ENCODE data around the gene RIMBP2. TPM values are rescaled to one million over a fixed set of nuclear protein-coding genes. Genes with fewer than 3 reads are reported as not detected.

RIMBP2 gene
- total RNA-seq, 1 donor from 2014 or later = not detected

DNA sequence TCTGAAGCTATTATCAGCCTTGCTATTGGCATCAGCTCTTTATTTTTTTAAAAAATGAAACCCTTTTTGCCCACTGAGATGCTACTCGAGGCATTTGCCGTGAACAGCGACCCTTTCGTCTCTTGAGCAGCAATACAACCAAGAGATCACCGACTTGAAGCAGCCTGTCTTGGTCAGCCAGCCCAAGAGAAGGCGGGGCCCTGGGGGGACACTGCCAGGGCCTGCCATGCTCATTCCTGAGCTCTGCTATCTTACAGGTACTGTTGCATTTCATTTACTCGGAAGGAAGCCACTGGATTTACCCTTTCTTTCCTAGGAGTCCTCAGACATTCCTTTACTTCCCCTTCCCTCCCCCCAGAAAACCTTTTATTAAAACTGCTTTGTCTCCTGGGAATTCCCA, 361.7 kb downstream of the RIMBP2 start:
- TF ChIP-seq, protein P1, sequence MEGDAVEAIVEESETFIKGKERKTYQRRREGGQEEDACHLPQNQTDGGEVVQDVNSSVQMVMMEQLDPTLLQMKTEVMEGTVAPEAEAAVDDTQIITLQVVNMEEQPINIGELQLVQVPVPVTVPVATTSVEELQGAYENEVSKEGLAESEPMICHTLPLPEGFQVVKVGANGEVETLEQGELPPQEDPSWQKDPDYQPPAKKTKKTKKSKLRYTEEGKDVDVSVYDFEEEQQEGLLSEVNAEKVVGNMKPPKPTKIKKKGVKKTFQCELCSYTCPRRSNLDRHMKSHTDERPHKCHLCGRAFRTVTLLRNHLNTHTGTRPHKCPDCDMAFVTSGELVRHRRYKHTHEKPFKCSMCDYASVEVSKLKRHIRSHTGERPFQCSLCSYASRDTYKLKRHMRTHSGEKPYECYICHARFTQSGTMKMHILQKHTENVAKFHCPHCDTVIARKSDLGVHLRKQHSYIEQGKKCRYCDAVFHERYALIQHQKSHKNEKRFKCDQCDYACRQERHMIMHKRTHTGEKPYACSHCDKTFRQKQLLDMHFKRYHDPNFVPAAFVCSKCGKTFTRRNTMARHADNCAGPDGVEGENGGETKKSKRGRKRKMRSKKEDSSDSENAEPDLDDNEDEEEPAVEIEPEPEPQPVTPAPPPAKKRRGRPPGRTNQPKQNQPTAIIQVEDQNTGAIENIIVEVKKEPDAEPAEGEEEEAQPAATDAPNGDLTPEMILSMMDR (IDR thresholded peaks at IDR 0.05; ENCODE audit: borderline replicate concordance) = no peak
- no peak overlapping the region for H3K27ac ChIP-seq (replicated peaks)
- no peaks in the 10 kb centered on the region for H3K4me1 ChIP-seq
- H3K9me3 ChIP-seq (replicated peaks) = no peaks in the 10 kb centered on the region
- intact Hi-C loops (cut with micrococcal nuclease) = no loop called here
- no peak overlapping the region for H3K4me3 ChIP-seq
- no peaks in the 10 kb centered on the region for H3K36me3 ChIP-seq
- DNase-seq = no peak
- H3K27me3 ChIP-seq (ENCODE audit: low read depth) = peaks cover 87% of the 10 kb centered on the region

DNA sequence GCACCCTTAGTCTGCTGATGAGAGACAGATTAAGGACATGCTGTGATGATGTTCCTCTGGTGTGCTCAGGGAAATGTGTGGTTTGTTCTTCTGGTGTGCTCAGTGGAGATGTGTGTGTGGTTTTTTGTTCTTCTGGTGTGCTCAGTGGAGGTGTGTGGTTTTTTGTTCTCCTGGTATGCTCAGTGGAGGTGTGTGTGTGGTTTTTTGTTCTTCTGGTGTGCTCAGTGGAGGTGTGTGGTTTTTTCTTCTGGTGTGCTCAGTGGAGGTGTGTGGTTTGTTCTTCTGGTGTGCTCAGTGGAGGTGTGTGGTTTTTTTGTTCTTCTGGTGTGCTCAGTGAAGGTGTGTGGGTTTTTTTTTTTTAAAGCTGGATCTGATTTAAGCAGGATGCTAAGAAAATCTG, 363.0 kb downstream of the RIMBP2 start:
- Histone ChIP-seq H3K36me3 (no peaks in the 10 kb centered on the region), H3K4me1 (no peaks in the 10 kb centered on the region), H3K4me3 (no peak overlapping the region), H3K27ac (replicated peaks) (no peak overlapping the region), H3K9me3 (replicated peaks) (no peaks in the 10 kb centered on the region), H3K27me3 (ENCODE audit: low read depth) (peaks cover 84% of the 10 kb centered on the region)
- intact Hi-C loops (cut with micrococcal nuclease) = no loop called here
- TF ChIP-seq, protein P1 (IDR thresholded peaks at IDR 0.05; ENCODE audit: borderline replicate concordance) = no peak
- no peak for DNase-seq

DNA sequence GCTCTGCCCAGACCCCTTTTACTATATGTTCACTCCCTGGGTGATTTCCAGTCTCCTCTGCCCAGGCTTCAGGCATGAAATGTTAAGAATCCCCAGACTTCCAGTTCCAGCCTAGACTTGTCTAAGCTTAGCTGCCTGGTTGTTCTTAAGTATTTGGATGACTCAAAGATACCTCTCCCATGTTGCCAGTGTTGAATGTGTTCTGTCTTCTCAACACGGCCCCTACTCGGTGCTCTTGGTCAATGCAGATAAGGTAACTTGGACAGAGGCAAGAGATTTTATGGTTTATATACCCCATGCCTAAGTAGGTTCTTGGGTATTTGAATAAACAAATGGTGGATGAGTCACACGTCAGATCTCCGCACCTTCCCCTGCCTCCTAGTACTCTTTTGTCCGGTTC, 364.8 kb downstream of the RIMBP2 start:
- Histone ChIP-seq H3K4me3 (no peak overlapping the region), H3K9me3 (replicated peaks) (no peaks in the 10 kb centered on the region), H3K36me3 (no peaks in the 10 kb centered on the region), H3K27me3 (ENCODE audit: low read depth) (peaks cover 73% of the 10 kb centered on the region), H3K4me1 (no peaks in the 10 kb centered on the region), H3K27ac (replicated peaks) (no peak overlapping the region)
- TF ChIP-seq, protein P1 (IDR thresholded peaks at IDR 0.05; ENCODE audit: borderline replicate concordance) = no peak
- intact Hi-C loops (cut with micrococcal nuclease) = no loop called here
- DNase-seq = no peak

DNA sequence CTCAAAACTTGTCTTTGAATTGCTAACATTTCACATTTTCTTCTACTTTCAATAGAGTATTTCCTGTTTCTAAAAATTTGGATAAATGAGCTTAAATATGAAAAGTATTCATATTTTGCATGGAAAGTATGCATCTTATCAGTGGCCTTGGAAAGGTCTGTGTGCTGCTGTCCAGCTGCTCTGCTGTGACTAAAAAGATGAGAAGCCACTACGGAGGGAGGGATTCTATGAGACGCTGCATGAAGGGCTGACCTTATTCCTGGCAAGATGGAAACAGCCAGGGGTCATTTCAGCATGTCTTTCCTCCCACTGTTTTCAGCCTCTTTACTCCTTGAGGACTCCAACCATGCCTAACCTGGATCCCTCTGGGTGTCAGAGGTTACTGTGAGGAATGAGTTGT, 365.4 kb downstream of the RIMBP2 start:
- TF ChIP-seq, protein P1 (IDR thresholded peaks at IDR 0.05; ENCODE audit: borderline replicate concordance) = no peak
- Histone ChIP-seq H3K27me3 (ENCODE audit: low read depth) (peaks cover 69% of the 10 kb centered on the region), H3K27ac (replicated peaks) (no peak overlapping the region), H3K9me3 (replicated peaks) (no peaks in the 10 kb centered on the region), H3K36me3 (no peaks in the 10 kb centered on the region), H3K4me3 (no peak overlapping the region), H3K4me1 (no peaks in the 10 kb centered on the region)
- intact Hi-C loops (cut with micrococcal nuclease) = no loop called here
- no peak for DNase-seq

DNA sequence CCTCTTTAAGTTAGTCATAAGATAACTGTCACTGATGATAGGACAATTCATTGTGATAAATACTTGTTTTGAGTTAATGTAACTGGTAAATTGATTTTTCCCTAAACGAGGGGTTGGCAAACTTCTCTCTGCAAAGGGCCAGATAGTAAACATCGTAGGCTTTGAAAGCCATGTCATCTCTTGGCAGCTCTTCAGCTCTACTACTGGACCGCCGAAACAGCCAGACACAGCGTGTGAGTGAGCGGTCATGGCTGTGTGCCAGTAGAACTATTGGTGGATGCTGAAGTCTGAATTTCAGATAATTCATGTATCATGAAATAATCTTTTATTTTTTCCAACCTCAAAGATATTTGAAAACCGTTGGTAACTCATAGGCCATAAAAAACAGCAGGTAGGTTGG, 368.5 kb downstream of the RIMBP2 start:
- intact Hi-C loops (cut with micrococcal nuclease) = no loop called here

More for the DNA sequence above, 368.5 kb downstream of the RIMBP2 start:
- no peaks in the 10 kb centered on the region for H3K4me1 ChIP-seq
- H3K27me3 ChIP-seq (ENCODE audit: low read depth) = peaks cover 42% of the 10 kb centered on the region
- DNase-seq = no peak
- no peaks in the 10 kb centered on the region for H3K36me3 ChIP-seq
- H3K9me3 ChIP-seq (replicated peaks) = no peaks in the 10 kb centered on the region
- no peak overlapping the region for H3K27ac ChIP-seq (replicated peaks)
- no peak overlapping the region for H3K4me3 ChIP-seq
- TF ChIP-seq, protein P1 (IDR thresholded peaks at IDR 0.05; ENCODE audit: borderline replicate concordance) = no peak

Other genes with a start within 250 kb of the RIMBP2 start
- gene STX2, start 123.0 kb upstream of the RIMBP2 start, total RNA-seq = 11.1 TPM
- gene RAN, start 155.8 kb upstream of the RIMBP2 start, total RNA-seq = 246 TPM
- 99.5 TPM for gene ADGRD1, start 237.6 kb upstream of the RIMBP2 start, total RNA-seq

All from left ventricle myocardium inferior (tissue), 1 donor.